Stomach smooth muscle (tissue), 2 donors: ENCODE data around the gene SREK1.

Source experiments
- H3K27ac ChIP-seq: one replicate; pipeline ENCODE4 v1.7.0; 2013; ENCODE audit warnings: mild to moderate bottlenecking, low read length, inconsistent platforms
- H3K27me3 ChIP-seq, 2 donors: one replicate each; pipeline ENCODE4 v1.7.0; 2013; ENCODE audit warnings: low read length in 2 of 2; ENCODE audit not compliant: insufficient read depth in 2 of 2, control insufficient read depth in 1 of 2
- H3K36me3 ChIP-seq, 2 donors: one replicate each; pipeline ENCODE4 v1.7.0; 2013; ENCODE audit warnings: low read length in 2 of 2; ENCODE audit not compliant: control insufficient read depth in 2 of 2, insufficient read depth in 2 of 2
- H3K4me1 ChIP-seq: one replicate; pipeline ENCODE4 v1.7.0; 2013; ENCODE audit warnings: low read length; ENCODE audit not compliant: control insufficient read depth, insufficient read depth
- H3K4me3 ChIP-seq, 2 donors: one replicate each; pipeline ENCODE4 v1.7.0; 2013; ENCODE audit warnings: low read length in 2 of 2
- H3K9ac ChIP-seq, 2 donors: one replicate each; pipeline ENCODE4 v1.7.0; 2013; ENCODE audit warnings: low read length in 2 of 2, mild to moderate bottlenecking in 1 of 2
- H3K9me3 ChIP-seq, 2 donors: one replicate each; pipeline ENCODE4 v1.7.0; 2013; ENCODE audit warnings: low read length in 2 of 2; ENCODE audit not compliant: control insufficient read depth in 2 of 2
- donor health status: healthy.
- donor health status: Pancreatic carcinoma.

SREK1 gene

DNA sequence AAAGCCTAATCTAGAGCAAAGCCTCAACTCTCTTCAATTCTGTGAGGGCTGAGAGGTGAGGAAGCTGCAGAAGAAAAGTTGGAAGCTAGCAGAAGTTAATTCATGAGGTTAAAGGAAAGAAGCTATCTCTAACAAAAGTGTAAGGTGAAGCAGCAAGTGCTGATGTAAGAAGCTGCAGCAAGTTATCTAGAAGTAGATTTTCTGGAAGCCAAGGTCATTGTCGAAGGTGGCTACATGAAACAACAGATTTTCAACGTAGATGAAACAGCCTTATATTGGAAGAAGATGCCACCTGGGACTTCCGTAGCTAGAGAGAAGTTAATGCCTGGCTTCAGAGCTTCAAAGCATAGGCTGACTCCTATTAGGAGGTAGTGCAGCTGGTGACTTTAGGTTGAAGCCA is 42.0 kb downstream of the SREK1 start:
- H3K36me3 ChIP-seq: no peaks in the 10 kb centered on the region
- no peak overlapping the region for H3K9ac ChIP-seq
- H3K4me3 ChIP-seq: no peak overlapping the region
- H3K9me3 ChIP-seq: no peaks in the 10 kb centered on the region
- H3K27ac ChIP-seq: no peak overlapping the region
- no peaks in the 10 kb centered on the region for H3K4me1 ChIP-seq
- H3K27me3 ChIP-seq: no peaks in the 10 kb centered on the region

DNA sequence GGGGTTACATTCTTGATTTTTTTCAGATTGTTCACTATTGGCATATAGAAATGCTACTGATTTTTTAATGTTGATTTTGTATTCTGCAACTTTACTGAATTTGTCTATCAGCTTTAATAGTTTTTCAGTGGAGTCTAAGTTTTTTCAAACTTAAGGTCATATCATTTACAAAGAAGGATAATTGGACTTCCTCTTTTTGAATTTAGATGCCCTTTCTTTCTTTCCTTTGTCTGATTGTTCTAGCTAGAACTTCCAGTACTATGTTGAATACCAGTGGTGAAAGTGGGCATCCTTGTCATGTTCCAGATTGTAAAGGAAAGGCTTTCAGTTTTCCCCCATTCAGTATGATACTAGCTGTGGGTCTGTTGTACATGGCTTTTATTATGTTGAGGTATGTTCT is 49.3 kb downstream of the SREK1 start:
- no peak overlapping the region for H3K9ac ChIP-seq
- no peak overlapping the region for H3K27ac ChIP-seq
- H3K4me1 ChIP-seq: no peaks in the 10 kb centered on the region
- H3K4me3 ChIP-seq: no peak overlapping the region
- no peaks in the 10 kb centered on the region for H3K9me3 ChIP-seq
- H3K27me3 ChIP-seq: no peaks in the 10 kb centered on the region
- H3K36me3 ChIP-seq: peaks cover 0 to 2% of the 10 kb centered on the region in 2 donors

DNA sequence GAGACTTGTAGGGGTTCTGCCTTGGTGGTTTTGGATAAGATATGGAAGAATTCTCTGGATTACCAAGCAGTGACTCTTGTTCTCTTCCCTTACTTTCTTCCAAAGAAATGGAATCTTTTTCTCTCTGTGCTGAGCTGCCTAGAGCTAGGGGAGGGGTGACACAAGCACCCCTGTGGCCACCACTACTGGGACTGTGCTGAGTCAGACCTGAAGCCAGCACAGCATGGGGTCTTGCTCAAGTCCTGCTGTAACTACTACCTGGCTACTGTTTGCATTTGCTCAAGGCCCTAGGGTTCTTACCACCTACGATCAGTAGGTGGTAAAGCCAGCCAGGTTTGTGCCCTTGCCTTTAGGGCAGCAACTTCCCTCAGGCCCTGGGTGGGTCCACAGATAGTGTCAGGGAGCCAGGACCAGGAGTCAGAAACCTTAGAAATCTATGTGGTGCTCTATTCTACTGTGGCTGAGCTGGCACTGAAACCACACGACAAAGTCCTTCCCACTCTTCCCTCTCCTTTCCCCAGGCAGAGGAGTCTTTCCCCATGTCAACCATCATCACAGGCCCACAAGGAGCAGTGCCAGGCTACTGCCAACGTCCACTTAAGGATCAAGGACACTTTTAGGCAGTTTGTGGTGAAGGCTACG is 53.8 kb downstream of the SREK1 start:
- H3K9ac ChIP-seq: no peak overlapping the region
- no peaks in the 10 kb centered on the region for H3K27me3 ChIP-seq
- H3K36me3 ChIP-seq: peaks cover 0 to 2% of the 10 kb centered on the region in 2 donors
- no peak overlapping the region for H3K4me3 ChIP-seq
- no peak overlapping the region for H3K27ac ChIP-seq
- H3K9me3 ChIP-seq: no peaks in the 10 kb centered on the region
- no peaks in the 10 kb centered on the region for H3K4me1 ChIP-seq

DNA sequence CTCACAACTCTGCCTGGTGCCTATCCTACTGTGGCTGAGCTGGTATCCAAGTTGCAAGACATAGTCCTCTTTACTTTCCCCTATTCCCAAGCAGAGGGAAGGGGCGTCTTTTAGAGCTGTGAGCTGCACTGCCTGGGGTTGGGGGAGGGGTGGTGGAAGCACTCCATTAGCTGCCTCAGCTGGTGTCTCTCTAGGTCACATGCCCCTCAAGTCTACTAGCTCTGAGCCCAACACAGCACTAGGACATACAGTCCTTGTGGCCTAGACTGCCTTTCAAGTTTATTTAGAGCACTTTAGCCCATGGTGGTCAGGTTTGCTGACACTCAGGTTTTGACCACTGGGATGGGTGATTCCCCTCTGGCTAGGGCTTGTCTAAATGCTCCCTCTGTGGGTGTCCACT is 54.7 kb downstream of the SREK1 start:
- no peak overlapping the region for H3K27ac ChIP-seq
- H3K9me3 ChIP-seq: no peaks in the 10 kb centered on the region
- H3K4me1 ChIP-seq: no peaks in the 10 kb centered on the region
- no peaks in the 10 kb centered on the region for H3K27me3 ChIP-seq
- no peak overlapping the region for H3K9ac ChIP-seq
- H3K36me3 ChIP-seq: peaks cover 0 to 2% of the 10 kb centered on the region in 2 donors
- H3K4me3 ChIP-seq: no peak overlapping the region

DNA sequence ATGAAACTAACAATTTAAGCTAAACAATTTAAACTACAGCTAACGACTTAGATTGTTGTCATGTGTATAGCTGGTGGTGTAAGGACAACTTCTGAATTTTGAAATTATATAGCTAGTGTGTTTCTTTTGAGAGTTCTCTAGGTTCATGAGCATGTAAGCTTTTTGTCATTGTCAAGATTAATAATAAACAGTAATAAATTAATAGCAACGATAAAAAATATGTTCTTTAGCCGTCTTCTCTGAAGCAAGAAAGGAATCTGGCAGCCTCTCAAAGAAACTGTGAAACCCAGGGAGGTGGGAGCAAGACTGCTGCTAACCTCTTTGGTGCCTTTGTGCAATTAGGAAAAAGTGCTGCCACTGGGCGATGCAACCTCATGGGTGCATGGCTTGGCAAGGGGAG is 59.4 kb downstream of the SREK1 start:
- Histone ChIP-seq H3K9me3 (no peaks in the 10 kb centered on the region), H3K36me3 (no peaks in the 10 kb centered on the region), H3K9ac (no peak overlapping the region), H3K4me3 (no peak overlapping the region), H3K4me1 (no peaks in the 10 kb centered on the region), H3K27ac (no peak overlapping the region), H3K27me3 (no peaks in the 10 kb centered on the region)

DNA sequence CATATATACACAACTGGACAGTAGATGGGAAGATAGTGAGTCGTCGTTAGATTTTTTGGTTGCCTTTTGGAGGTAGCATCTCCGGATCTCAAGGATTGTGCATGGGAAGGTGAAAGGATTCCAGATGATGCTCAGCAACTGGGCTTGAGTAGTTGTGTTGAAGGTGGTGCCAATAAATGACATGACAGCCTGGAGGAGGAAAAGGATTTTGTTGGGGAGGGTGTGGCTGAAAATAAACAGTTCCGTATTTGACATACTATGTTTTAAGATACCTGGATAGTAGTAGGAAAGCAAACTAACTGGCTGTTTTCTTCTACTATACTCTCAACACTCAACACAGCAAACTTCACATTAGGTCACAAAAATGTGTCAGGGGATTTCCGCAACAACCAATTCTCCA is 62.4 kb downstream of the SREK1 start:
- Histone ChIP-seq H3K4me1 (no peaks in the 10 kb centered on the region), H3K9ac (no peak overlapping the region), H3K36me3 (no peaks in the 10 kb centered on the region), H3K9me3 (no peaks in the 10 kb centered on the region), H3K27ac (no peak overlapping the region), H3K27me3 (no peaks in the 10 kb centered on the region), H3K4me3 (no peak overlapping the region)

DNA sequence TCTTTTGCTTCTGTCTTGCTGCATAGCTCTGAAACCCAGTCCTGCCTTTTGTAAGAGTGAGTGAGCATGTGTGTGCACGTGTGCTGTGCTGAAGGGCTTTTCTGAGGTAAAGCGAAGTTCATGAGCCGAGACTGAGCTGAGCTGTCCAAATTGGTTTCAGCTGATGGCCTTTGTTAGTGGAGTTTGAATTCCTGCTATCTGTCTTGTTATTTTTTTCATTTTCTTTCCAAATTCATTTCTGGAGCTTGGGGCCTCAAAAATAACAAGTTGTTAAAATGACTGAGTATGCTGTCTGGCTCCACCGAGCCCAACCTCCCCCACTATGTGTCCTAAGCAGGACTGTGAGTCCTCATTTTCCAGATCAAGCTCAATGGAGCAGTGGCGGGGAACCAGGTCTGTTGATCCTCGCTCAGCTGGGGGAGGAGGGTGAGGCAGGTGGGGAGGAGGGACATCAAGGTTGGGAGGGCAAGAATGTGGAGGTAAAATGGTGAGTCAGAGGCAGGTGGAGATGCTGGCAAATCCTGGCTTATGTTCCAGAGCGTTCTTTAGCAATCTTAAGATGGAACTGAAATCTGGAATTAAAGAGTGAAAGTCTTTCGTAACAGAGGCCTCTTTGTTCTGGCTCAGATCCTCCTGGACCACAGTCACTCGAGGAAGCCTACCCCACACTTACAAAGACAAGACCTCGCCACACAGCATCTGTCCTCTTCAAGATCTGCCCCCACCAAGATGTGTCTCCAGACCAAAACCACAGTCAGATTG is 63.9 kb downstream of the SREK1 start:
- Histone ChIP-seq H3K27me3 (no peaks in the 10 kb centered on the region), H3K4me1 (no peaks in the 10 kb centered on the region), H3K27ac (no peak overlapping the region), H3K9ac (no peak overlapping the region), H3K36me3 (no peaks in the 10 kb centered on the region), H3K9me3 (no peaks in the 10 kb centered on the region), H3K4me3 (no peak overlapping the region)

DNA sequence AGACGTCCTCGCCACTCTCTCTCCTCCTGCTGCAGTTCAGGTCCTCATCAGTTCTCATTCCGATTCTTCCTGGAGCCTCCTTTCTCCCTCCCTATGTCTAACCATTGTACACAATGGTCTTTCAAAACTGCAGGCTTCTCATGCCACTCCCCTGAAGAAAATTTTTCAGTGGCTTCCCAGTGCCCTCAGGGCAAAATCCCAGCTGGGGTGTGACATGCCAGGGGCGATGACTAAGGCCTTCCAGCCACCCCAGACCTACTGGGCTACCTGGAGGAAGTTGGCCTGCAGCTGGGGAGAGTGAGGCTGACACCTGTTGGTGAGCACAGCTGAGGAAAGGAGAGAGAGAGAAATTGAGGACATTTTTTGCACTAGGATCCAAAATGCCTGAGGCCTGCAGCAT is 65.2 kb downstream of the SREK1 start:
- Histone ChIP-seq H3K36me3 (no peaks in the 10 kb centered on the region), H3K4me1 (no peaks in the 10 kb centered on the region), H3K4me3 (no peak overlapping the region), H3K9ac (no peak overlapping the region), H3K9me3 (no peaks in the 10 kb centered on the region), H3K27ac (no peak overlapping the region), H3K27me3 (no peaks in the 10 kb centered on the region)

DNA sequence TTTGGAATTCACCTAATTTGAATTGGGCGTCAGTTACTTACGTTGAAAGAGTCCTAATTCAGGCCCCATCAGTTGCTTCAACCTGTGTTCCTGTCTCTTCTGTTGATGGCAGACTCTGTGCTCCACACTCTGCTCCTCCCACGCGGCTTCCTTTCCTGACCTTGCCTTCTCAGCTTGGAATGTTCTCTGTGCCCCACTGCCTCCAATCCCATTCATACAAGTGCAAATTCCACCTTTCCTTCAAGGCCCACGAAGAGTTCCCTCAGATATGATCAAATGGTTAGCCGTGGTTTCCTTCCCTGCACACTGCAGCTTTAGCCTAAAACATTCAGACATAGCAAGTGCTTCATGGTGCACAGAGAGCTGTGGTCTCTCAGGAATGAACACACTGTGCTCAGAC is 65.7 kb downstream of the SREK1 start:
- Histone ChIP-seq H3K27me3 (no peaks in the 10 kb centered on the region), H3K9me3 (no peaks in the 10 kb centered on the region), H3K27ac (no peak overlapping the region), H3K36me3 (no peaks in the 10 kb centered on the region), H3K4me1 (no peaks in the 10 kb centered on the region), H3K9ac (no peak overlapping the region), H3K4me3 (no peak overlapping the region)

DNA sequence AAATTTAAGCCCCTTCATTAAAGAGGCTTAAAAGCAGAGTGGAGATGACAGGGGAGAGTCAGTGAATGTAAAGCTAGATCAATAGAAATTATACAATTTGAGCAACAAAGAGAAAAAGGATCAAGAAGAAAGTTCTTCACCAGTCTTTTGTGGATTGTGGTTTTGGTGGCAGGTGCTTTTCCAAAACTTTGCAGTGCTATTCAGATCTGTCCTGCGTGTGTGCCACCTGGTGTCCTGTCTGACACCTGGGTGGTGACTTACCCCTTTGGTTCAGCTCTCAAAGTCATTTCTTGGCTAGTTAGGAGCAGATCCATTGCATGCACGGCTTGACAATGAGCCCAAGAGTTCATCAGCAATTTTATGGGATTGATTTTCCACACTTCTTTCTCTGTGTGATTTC is 69.4 kb downstream of the SREK1 start:
- Histone ChIP-seq H3K9me3 (no peaks in the 10 kb centered on the region), H3K4me1 (no peaks in the 10 kb centered on the region), H3K36me3 (no peaks in the 10 kb centered on the region), H3K27me3 (no peaks in the 10 kb centered on the region), H3K4me3 (no peak overlapping the region), H3K9ac (no peak overlapping the region), H3K27ac (no peak overlapping the region)

DNA sequence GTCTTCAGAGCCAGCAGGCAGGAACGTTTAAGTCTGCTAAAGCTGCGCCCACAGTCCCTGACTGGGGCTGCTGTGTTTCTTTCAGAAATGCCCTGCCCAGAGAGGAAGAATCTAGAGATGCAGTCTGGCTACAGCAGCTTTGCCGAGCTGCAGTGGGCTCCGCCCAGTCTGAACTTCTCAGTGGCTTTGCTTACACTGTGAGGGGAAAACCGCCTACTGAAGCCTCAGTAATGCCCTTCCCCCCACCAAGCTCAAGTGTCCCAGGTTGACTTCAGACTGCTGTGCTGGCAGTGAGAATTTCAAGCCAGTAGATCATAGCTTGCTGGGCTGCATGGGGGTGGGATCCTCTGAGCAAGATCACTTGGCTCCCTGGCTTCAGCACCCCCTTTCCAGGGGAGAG is 78.4 kb downstream of the SREK1 start:
- Histone ChIP-seq H3K4me1 (no peaks in the 10 kb centered on the region), H3K27ac (no peak overlapping the region), H3K36me3 (no peaks in the 10 kb centered on the region)

More for the DNA sequence above, 78.4 kb downstream of the SREK1 start:
- H3K9me3 ChIP-seq: peaks cover 0 to 4% of the 10 kb centered on the region in 2 donors
- H3K27me3 ChIP-seq: no peaks in the 10 kb centered on the region
- H3K9ac ChIP-seq: no peak overlapping the region
- no peak overlapping the region for H3K4me3 ChIP-seq
